LoVo (cell line): ENCODE results near the gene VRK3.
"Not testable (repeated sequence)": the region's sequence is repeated elsewhere in the genome, so short reads cannot be mapped to it uniquely, and the experiment has no call there.

Experiments used
- DNase-seq: peaks from one replicate; pipeline ENCODE4 v3.0.0-alpha.2; 2016; ENCODE audit warnings: low spot score

Gene VRK3

DNA sequence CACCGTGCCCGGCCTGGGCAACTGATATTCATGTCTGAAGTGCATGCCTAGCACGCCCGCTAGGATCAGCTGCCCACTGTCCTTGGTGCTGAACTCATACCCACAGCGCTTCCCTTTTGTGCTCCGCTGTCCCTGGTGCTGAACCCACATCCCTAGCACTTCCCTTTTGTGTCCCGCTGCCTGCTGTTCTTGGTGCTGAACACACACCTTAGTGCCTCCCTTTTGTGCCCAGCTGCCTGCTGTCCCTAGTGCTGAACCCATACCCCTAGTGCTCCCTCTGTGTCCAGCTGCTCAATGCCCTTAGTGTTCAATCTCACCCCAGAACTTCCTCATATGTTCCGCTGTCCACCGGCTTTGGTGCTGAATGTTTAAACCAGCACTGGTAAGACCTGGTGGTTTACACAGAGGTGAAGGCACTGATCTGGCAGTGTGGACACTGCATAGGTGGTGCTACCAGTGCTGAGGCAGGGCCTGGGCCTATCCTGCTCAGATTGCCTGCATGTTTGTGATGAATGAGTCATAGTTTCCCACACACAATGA lies 37.9 kb downstream of the VRK3 start:
- DNase-seq = peak; percentile 84

DNA sequence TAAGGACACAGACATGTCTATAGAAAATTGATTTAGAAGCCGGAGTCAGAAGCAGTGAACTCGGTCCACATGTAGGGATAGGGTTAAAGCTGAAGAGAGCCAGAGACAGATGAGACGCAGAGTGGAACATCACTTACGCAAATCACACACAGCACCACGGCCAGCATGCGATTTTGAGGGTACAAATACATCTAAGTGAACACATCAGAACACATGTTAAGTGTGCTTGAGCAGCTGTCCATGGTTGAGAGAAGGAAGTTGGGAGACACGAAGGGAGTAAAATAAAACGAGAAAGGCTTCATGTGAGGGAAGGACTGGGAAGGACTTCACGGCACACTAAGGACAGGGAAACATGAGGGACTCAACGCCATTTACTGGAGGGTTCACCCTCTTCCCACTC lies 38.8 kb downstream of the VRK3 start:
- DNase-seq = no peak

DNA sequence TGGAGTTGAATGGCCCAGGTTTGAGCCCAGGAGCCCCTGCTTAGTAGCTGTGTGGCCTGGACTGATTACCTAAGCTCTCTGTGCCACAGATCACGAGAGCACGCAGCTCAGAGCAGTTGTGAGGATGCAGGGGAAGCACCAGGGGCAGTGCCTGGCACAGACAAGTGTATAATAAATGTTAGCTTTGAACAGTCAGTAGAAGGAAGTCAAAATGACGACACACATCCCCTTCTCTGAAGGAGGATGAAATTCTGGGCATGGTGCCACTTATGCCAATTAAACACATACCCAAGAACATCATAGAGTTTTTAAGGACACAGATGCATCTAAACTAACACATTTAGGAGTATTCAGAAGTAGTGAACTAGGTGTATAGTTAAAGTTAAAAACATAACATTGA lies 39.3 kb downstream of the VRK3 start:
- no peak for DNase-seq

DNA sequence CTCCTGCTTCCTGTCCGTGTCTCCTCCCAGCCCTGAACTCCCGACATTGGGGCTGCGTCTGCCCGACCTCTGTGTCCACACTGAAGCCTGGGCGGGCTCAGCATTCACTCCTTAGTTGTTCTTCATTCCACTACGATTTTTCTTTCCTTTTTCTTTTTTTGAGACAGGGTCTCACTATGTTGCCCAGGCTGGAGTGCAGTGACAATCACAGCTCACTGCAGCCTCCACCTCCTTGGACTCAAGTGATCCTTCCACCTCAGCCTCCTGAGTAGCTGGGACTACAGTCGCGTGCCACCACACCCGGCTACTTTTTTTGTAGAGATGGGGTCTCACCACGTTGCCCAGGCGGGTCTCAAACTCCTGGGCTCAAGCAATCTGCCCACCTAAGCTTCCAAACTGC lies 40.7 kb downstream of the VRK3 start:
- DNase-seq = no peak

DNA sequence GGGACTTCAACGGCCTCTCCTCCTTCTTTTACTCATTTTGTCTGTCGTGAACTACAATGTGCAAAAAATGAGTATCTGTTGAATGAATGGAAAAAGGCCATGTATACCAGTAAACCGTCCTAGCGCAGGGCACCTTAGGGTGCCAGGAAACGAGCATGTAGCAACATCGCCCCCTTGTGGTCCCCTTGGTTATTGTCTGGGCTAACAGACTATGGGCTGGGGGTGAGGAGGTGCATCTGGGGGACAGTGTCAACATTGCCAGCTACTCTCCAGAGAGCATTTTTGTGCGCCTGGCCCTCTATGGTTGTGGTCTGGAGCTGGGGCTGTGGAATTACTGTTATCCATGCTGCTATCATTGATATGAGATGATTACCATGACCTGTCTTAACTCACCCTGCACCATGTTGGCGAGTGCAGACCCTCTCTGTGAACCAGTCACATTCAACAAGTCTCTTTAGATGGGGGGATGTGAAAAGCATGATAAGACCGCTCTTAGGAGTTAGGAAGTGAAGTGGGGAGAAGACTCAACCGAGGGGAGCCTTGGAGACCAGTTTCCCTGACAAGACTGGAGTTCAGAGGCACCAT lies 41.4 kb downstream of the VRK3 start:
- DNase-seq = peak; percentile 41

DNA sequence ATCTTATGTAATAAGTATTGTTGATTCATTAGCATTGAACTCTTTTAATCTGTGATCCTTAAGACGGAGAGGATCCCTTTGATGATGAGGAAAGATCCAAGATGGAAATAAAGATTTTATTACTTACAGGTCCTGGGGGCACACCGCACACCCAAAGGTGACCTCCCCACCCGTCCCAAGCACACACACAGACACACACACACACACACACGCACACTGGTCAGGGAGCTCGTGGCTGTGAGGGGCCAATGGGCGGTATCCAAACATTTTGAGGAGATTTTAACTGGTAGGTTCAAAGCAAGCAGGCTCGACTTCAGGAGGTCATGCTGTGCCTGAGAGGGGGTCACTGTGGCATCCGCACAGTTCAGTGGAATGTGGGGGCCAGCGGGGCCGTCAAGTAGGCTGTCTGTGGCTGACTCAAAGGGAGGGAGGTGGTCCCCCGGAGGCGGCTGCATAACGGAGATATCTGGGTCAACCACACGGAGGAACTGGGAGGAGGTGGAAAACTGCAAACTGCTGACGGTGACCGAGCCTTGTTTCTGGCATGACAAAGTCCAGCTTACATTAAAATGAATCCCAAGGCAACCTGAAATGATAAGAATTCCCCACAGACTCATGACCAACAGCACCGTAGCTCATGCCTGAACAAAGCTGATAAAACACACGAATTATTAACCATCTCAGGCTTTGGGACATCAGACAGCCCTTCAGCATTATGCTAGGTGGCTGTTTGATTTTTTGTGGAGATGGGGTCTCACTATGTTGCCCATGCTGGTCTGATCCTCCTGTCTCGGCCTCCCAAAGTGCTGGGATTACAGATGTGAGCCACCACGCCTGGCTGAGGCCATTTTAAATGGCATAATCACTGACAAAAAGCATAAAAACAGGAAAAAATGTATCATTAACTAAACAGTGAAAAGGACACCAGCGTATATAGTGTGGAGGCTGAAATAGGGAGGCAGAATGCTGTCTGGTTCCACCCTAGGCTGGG lies 43.3 kb downstream of the VRK3 start:
- no peak for DNase-seq

DNA sequence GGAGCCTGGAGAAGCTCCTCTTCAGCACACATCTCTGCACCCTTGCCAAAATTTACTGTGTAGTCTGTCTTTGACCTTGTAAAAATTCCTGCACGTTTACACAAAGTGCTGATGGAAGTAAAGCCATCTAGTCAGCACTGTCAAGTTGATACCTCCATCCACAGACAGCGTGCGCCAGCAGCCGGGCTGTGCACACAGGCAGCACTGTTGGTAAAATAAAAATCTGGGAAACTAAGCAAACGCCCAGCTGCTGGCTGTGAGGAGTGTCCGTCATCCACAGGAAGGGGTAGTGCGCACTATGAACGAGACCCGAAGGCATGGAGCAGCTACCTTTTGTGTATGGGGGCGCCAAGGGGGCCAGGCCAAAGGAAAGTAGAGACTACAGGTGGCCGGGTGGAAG lies 46.8 kb downstream of the VRK3 start:
- DNase-seq = no peak

DNA sequence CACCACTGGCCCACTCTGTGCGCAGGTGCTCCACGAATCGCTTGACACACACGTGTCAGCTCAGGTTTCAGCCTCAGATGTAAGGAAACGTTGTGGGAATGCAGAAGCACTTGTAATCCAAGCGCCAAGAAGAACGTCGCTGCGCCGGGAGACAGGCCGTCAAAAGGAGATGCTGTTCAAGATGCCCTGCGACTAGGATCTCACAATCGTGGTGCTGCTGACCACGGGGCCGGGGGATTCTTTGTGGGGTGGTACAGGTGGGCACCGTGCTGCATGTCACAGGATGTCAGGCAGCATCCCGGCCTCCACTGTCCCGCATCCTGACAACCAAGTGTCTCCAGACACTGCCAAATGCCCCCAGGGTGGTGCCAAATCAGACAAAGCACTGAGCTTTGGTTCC lies 47.3 kb downstream of the VRK3 start:
- DNase-seq = no peak

DNA sequence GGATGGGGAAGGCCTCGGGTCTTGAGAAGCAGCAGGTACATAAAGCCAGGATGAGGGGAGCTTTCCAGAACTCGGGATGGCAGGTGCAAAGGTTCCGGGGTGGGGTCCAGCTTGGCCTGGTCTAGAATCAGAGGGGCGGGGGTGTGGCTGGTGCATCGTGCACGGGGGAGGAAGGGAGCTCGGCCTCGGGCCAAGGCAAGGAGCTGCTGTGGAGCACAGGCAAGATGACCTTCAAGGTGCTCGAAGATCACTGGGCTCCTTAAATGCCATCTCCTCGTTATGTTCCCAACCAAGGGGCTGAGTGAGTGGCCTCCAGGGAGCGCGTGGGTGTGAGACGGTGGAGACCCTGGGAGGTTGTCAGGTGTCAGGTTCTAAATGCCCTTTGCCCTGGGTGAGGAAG lies 48.1 kb downstream of the VRK3 start:
- DNase-seq = no peak

DNA sequence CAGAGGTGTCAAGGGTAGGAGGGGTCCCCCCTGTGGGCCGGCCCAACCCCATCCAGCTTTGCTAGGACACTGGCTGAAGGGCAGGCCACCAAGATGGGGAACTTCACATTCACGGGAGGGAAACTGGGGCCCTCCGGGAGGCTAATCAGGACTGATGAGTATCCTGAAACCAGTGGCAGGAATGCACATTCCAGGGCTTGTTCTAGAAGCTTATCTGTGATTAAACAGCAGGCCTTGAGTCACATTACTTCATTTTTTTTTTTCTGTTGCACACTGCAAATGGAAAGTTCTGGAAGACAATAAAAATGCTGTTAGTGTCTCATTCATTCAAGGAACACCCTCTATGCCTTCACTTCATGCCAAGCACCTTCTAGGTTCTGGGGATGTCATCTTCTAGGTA lies 48.7 kb downstream of the VRK3 start:
- no peak for DNase-seq

DNA sequence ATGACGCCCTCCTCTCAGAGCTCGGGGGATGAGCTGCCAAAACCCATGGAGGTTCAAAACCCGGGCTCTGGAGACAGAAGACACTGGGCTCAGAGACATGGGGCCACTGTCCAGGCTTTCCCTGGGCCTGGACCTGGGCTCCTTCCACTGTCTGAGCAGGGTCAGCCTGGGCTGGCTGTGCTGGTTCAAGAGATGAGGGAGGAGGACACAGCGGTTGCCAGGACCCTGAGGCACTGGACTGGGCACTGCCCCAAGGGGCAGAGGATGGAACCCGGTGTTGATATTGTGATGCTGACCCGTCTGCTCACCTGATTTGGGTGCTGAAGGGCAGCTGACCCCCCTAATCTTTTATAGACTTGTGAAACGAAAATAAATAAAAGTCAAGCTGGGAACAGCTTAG lies 50.1 kb downstream of the VRK3 start:
- DNase-seq = no peak

DNA sequence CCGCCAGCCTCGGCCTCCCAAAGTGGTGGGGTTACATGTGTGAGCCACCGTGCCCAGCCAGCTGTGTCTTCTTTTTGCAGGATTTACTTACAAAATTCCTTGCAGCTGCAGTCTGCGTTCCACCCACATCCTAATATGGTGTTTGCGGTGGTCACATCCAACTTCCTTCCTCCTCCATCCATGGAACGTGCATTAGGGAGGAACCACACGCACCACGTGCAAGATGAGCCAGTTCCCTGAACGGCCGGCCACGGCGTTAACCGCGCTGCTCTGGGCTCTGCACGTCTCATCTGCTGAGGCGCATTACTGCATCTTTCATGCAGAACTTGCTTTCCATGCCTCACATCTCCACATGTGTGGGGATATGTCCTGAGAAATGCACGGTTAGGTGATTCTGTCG lies 51.2 kb downstream of the VRK3 start:
- DNase-seq = no peak

DNA sequence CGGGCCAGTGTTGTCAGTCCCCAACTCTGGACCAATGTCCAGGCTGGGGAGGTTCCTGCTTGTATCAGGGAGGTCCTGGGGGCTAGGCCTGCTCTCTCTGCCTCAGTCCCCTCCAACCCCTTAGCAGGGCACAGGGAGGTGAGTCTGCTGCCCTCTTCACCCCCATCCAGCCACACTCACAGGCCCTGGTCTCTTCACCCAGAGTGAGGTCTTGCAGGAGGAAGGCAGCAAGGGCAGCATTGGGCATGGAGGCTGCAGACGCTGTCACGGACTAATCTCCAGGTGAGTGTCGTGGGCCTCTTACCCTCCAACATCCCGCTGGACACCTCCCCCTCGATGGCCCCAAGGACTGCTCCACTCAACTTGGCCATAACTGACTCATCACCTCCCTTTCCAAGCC lies 52.3 kb downstream of the VRK3 start:
- no peak for DNase-seq

DNA sequence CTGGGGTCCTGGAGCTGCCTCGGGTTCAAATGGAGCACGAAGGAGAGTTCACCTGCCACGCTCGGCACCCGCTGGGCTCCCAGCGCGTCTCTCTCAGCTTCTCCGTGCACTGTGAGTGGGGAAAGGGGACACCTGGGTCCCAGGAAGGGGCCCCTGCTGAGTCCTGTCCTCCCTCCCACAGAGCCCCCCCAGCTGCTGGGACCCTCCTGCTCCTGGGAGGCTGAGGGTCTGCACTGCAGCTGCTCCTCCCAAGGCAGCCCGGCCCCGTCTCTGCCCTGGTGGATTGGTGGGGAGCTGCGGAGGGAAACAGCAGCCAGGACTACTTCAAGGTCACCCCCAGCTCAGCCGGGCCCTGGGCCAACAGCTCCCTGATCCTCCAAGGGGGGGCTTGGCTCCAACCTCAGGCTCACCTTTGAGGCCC lies 53.2 kb downstream of the VRK3 start:
- no peak for DNase-seq

DNA sequence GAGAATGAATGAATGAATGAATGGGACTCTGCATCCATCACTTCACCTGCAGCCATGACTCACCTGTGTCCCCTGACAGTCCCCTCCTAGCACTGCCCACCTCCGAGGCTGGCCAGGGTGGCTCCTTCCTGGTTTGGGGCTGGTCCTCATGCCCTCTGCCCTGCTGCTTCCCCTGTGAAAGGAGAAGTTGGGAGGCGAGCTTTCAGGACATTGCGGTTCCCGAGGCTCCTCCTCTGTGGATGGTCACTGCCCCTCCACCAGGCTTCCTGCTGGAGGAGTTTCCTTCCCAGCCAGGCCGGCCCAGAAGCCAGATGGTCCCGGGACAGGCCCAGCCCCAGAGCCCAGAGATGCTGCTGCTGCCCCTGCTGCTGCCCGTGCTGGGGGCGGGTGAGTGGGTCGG lies 55.8 kb downstream of the VRK3 start:
- not testable (repeated sequence) for DNase-seq

DNA sequence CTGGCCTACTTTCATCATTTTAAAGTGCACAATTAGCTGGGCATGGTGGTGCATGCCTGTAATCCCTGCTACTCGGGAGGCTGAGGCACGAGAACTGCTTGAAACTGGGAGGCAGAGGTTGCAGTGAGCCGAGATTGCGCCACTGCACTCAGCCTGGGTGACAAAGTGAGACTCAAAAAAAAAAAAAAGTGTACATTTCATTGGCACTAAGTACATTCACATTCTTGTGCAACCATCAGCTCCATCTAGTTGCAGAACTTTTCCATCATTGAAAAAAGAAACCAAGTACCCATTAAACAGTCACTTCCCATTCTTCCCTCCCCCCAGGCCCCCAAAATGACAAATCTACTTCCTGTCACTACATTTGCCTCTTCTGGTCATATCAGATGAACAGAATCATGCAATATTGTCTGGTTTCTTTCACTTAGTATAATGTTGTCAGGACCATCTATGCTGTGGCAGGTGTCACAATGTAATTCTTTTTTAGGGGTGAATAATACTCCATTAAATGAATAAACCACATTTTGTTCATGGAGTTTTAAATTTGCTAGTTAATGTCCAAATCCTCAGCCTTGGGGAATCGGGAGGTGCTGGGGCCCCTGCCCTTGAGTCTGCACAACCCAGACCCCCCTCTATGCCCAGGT lies 56.8 kb downstream of the VRK3 start:
- DNase-seq = no peak

DNA sequence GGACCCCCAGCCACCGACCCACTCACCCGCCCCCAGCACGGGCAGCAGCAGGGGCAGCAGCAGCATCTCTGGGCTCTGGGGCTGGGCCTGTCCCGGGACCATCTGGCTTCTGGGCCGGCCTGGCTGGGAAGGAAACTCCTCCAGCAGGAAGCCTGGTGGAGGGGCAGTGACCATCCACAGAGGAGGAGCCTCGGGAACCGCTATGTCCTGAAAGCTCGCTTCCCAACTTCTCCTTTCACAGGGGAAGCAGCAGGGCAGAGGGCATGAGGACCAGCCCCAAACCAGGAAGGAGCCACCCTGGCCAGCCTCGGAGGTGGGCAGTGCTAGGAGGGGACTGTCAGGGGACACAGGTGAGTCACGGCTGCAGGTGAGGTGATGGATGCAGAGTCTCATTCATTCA lies 64.2 kb downstream of the VRK3 start, which contains the start of gene SIGLEC11:
Gene SIGLEC11 (minus strand): TSS at position 193 of the 400 bp plus-strand sequence. CDS start 91 bp downstream, at position 102.
- not testable (repeated sequence) for DNase-seq

DNA sequence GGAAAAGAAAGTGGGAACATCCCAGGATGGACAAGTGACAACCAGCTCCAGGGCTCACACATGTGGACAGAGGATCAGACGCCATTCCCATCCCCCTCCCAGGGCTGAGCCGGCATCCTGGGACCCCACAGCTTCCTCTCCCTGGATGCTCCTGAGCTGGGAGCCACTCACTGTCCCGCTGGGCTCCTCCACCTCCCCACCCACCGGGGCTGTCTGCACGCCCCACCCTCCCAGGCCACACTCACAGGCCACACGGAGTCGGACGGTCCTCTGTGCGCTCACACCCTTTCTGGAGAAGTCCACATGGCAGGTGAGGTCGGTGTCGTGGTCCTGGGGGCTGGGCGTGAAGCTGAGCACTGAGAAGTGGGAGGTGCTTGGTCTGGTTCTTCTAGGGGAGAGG lies 65.3 kb downstream of the VRK3 start:
- DNase-seq = not testable (repeated sequence)

DNA sequence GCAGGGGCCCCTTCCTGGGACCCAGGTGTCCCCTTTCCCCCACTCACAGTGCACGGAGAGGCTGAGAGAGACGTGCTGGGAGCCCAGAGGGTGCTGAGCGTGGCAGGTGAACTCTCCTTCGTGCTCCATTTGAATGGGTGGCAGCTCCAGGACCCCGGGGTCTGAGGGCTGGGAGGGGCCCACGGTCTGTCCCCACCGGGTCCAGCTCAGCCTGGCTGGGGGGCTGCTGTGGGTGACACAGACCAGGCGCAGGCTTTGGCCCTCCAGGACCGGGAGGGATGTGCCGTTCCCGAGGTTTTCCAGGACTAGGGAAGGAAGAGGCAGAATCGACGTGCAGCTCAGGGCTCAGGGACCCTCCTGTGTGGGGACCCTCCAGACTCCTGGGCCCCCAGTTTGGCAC lies 66.6 kb downstream of the VRK3 start:
- not testable (repeated sequence) for DNase-seq

DNA sequence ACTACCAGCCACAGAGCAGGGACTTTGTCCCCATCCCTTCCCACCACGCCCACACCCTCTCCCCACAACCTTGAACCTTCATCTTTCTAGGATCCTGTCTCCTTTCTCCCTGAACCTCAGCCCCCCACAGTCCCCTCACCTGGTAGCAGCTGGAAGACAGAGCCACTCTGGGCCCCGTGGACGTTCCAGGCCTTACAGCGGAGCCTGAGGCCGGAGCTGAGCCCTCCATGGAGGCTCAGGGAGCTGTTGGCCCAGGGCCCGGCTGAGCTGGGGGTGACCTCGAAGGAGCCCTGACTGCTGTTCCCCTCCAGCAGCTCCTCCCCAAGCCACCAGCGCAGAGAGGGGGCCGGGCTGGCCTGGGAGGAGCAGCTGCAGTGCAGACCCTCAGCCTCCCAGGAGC lies 67.0 kb downstream of the VRK3 start:
- not testable (repeated sequence) for DNase-seq

DNA sequence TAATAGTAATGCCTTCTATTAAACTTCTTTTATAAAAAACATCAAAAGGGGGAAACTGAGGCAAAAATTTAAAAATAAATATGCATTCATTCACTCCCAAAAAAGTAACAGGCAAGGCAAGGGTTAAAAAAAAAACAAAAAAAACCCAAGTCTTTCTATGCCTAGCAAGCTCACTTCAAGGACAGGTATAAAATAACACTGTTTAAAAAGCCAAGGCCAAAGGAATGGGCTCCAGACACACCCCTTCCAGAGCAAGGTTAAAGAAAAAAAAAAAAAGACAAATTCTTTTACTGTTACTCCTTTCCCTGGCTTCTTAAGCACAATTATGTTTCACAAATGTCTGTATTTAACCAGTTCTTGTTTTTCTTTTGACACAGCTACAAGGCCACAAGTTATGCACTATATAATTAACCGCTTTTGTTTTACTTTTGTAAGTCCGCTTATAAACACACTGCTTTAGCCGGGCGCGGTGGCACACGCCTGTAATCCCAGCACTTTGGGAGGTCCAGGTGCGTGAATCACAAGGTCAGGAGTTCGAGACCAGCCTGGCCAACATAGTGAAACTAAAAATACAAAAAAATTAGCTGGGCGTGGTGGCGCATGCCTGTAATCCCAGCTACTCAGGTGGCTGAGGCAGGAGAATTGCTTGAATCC lies 67.8 kb downstream of the VRK3 start:
- DNase-seq = no peak

DNA sequence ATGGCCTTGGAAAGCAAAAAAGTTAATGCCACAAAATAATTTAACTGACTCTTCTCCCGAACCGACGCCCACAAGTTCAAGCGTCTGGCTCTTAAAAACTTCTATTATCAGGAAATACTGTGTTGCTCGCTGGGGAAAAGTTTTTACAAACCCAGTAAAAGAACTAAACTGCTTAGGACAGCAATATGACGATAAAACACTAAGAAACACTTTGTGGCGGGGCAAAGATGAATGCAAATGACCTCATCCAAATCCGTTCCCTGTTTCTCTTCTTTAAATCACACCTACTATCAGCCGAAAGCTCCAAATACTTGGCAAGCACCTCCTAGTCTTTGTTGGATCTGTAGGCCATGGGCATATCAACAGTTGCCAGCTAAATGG lies 69.1 kb downstream of the VRK3 start:
- no peak for DNase-seq
